IPS DF 4.7 (cell line): ENCODE results near the gene PDZRN4.

Source experiments
- DNase-seq: peaks from one replicate; pipeline ENCODE4 v3.0.0-alpha.2; 2013; ENCODE audit warnings: low spot score; ENCODE audit errors: extremely low read depth

The PDZRN4 gene

GRCh38 chr12:41356181-41356580 is 168.1 kb downstream of the PDZRN4 start:
- no peak for DNase-seq

GRCh38 chr12:41361738-41362137 is 173.6 kb downstream of the PDZRN4 start:
- no peak for DNase-seq

GRCh38 chr12:41362510-41362909 is 174.4 kb downstream of the PDZRN4 start:
- no peak for DNase-seq

- DNase-seq: no peak
Observed at GRCh38 chr12:41362931-41363330, 174.8 kb downstream of the PDZRN4 start.

GRCh38 chr12:41364211-41364610 is 176.1 kb downstream of the PDZRN4 start:
- DNase-seq: no peak

GRCh38 chr12:41365653-41366171 is 177.6 kb downstream of the PDZRN4 start:
- DNase-seq: no peak

GRCh38 chr12:41367726-41368405 is 179.7 kb downstream of the PDZRN4 start:
- DNase-seq: no peak

- no peak for DNase-seq
Observed at GRCh38 chr12:41380878-41381277, 192.8 kb downstream of the PDZRN4 start.

- DNase-seq: no peak
Observed at GRCh38 chr12:41402801-41403200, 214.7 kb downstream of the PDZRN4 start.

- DNase-seq: no peak
Observed at GRCh38 chr12:41407232-41407799, 219.2 kb downstream of the PDZRN4 start.

- DNase-seq: no peak
Observed at GRCh38 chr12:41409628-41410027, 221.5 kb downstream of the PDZRN4 start.

GRCh38 chr12:41418586-41418985 is 230.5 kb downstream of the PDZRN4 start:
- DNase-seq: no peak

GRCh38 chr12:41419131-41419893 is 231.2 kb downstream of the PDZRN4 start:
- no peak for DNase-seq

- DNase-seq: no peak
Observed at GRCh38 chr12:41424651-41425050, 236.5 kb downstream of the PDZRN4 start.

- DNase-seq: no peak
Observed at GRCh38 chr12:41433460-41433859, 245.3 kb downstream of the PDZRN4 start.

GRCh38 chr12:41436076-41436475 is 248.0 kb downstream of the PDZRN4 start:
- DNase-seq: no peak

GRCh38 chr12:41437563-41437962 is 249.4 kb downstream of the PDZRN4 start:
- DNase-seq: no peak

- DNase-seq: no peak
Observed at GRCh38 chr12:41438854-41439541, 250.9 kb downstream of the PDZRN4 start.

GRCh38 chr12:41439801-41440200 is 251.7 kb downstream of the PDZRN4 start:
- no peak for DNase-seq

- no peak for DNase-seq
Observed at GRCh38 chr12:41441180-41441579, 253.1 kb downstream of the PDZRN4 start.

GRCh38 chr12:41442896-41443295 is 254.8 kb downstream of the PDZRN4 start:
- no peak for DNase-seq

- DNase-seq: no peak
Observed at GRCh38 chr12:41443690-41444089, 255.6 kb downstream of the PDZRN4 start.
